K562 (cell line): ENCODE measurements around the gene SLC26A5. TPM values are rescaled to one million over a fixed set of nuclear protein-coding genes. Genes with fewer than 3 reads are reported as not detected.
A peak's percentile ranks its signal among the peaks of the same experiment; 100 is the strongest.

Experiments
- ATAC-seq: fragments of 200-7000 bp; cut with Tn5 transposase; 3 replicates; pipeline ENCODE4 v1.9.1; 2020; ENCODE audit warnings: moderate library complexity
- BruUV-seq: library from RNA; stranded (reverse); fragments of 400-500 nt; replicated peaks from 2 replicates; lab custom pipeline; 2021; lab: Mats Ljungman, UMichigan
- CTCF ChIA-PET: fragments of 300-600 bp; formaldehyde crosslinking; extraction: SDS; loops from one replicate; lab custom pipeline; 2021; ENCODE audit warnings: low intra/inter-chr PET ratio; lab: Yijun Ruan, JAX
- POLR2A ChIA-PET: fragments of 300-600, 350-650 bp; sonication (Branson Sonifier 250); formaldehyde crosslinking; extraction: SDS; loops from one replicate; lab custom pipeline; 2021; ENCODE audit warnings: antibody characterized with exemption, inconsistent platforms; lab: Yijun Ruan, JAX
- DNase-seq, 4 experiments: peaks; one replicate each; pipeline versions ENCODE4 v3.0.0 to v3.0.0-alpha.2; 2011 to 2018; ENCODE audit warnings: low spot score in 3 of 4, mixed read lengths in 3 of 4; ENCODE audit errors: extremely low read depth in 1 of 4
- FAIRE-seq: peaks from 2 replicates; lab custom pipeline; 2011; peaks lifted over from hg19 to GRCh38; lab: Jason Lieb, UNC
- H2AFZ ChIP-seq: 2 replicates; pipeline ENCODE4 v1.6.0; 2011; ENCODE audit warnings: low read depth, low read length, control low read depth, inconsistent platforms
- H3K27ac ChIP-seq: fragments of 200-600 bp; 3 replicates; pipeline ENCODE4 v1.8.0; 2011; ENCODE audit warnings: low read depth, mild to moderate bottlenecking, control low read depth, inconsistent platforms, low read length, moderate library complexity, mixed read lengths; ENCODE audit errors: extremely low read depth
- H3K27me3 ChIP-seq, 2 experiments: fragments of 300-600 bp in 1 of 2; 2 replicates in 1 of 2; 3 replicates in 1 of 2; pipeline versions ENCODE4 v1.6.0 to v1.8.0; 2011; ENCODE audit warnings: inconsistent platforms in 2 of 2, low read length in 2 of 2, mild to moderate bottlenecking in 1 of 2, mixed read lengths in 1 of 2, moderate library complexity in 1 of 2; ENCODE audit not compliant: control insufficient read depth in 2 of 2, insufficient read depth in 2 of 2
- H3K36me3 ChIP-seq: fragments of 300-600 bp; 3 replicates; pipeline ENCODE4 v1.8.0; 2011; ENCODE audit warnings: mild to moderate bottlenecking, low read length, inconsistent platforms; ENCODE audit not compliant: control insufficient read depth, insufficient read depth
- H3K4me1 ChIP-seq, 2 experiments: fragments of 200-600 bp in 1 of 2; replicated peaks in 1 of 2; 2 replicates in 1 of 2; 3 replicates in 1 of 2; pipeline versions ENCODE4 v1.5.1 to v1.8.0; 2011; ENCODE audit warnings: inconsistent platforms in 2 of 2, low read length in 2 of 2, mild to moderate bottlenecking in 1 of 2, mixed read lengths in 1 of 2, moderate library complexity in 1 of 2; ENCODE audit not compliant: control insufficient read depth in 2 of 2, insufficient read depth in 2 of 2
- H3K4me2 ChIP-seq: 2 replicates; pipeline ENCODE4 v1.6.1; 2011; ENCODE audit warnings: low read length, control low read depth, inconsistent platforms, mixed read lengths; ENCODE audit not compliant: insufficient read depth
- H3K4me3 ChIP-seq: fragments of 200-600 bp; sonication (generic), shearing (Covaris generic); 2 replicates; pipeline ENCODE4 v1.5.1; 2016; ENCODE audit warnings: control low read depth, inconsistent platforms
- H3K79me2 ChIP-seq: fragments of 200-600 bp; 3 replicates; pipeline ENCODE4 v1.8.0; 2011; ENCODE audit warnings: low read length, inconsistent platforms; ENCODE audit not compliant: control insufficient read depth, insufficient read depth
- H3K9ac ChIP-seq, 2 experiments: 2 replicates each; pipeline versions ENCODE4 v1.6.0 to v1.6.1; 2011; ENCODE audit warnings: low read depth in 2 of 2, low read length in 2 of 2, control low read depth in 1 of 2, inconsistent platforms in 1 of 2, mild to moderate bottlenecking in 1 of 2, mixed read lengths in 1 of 2; ENCODE audit not compliant: insufficient read depth in 1 of 2
- H3K9me1 ChIP-seq: one replicate; pipeline ENCODE4 v1.6.0; 2011; ENCODE audit warnings: inconsistent platforms, mild to moderate bottlenecking, low read length, moderate library complexity; ENCODE audit not compliant: control insufficient read depth, insufficient read depth
- H3K9me3 ChIP-seq: replicated peaks from 2 replicates; pipeline ENCODE4 v1.5.1; 2011; ENCODE audit warnings: low read depth, low read length, inconsistent platforms; ENCODE audit not compliant: control insufficient read depth, insufficient read depth
- H4K20me1 ChIP-seq: replicated peaks from 2 replicates; pipeline ENCODE4 v1.6.1; 2011; ENCODE audit warnings: low read length, inconsistent platforms, mixed read lengths; ENCODE audit not compliant: control insufficient read depth, insufficient read depth
- AFF1 ChIP-seq, 2 experiments: fragments of 450-650 bp; IDR thresholded peaks; 2 replicates each; pipeline ENCODE4 v1.6.1; 2018; ENCODE audit warnings: mild to moderate bottlenecking in 2 of 2, low read depth in 1 of 2; ENCODE audit not compliant: partially characterized antibody in 2 of 2
- ARID1B ChIP-seq: fragments of 450-650 bp; IDR thresholded peaks from 2 replicates; pipeline ENCODE4 v1.6.1; 2016; ENCODE audit warnings: antibody characterized with exemption, mild to moderate bottlenecking, inconsistent platforms
- DPF2 ChIP-seq: fragments of 450-650 bp; IDR thresholded peaks from 2 replicates; pipeline ENCODE4 v1.6.1; 2016
- EP300 ChIP-seq: IDR thresholded peaks from 2 replicates; pipeline ENCODE4 v1.6.1; 2012; ENCODE audit warnings: low read length, improper control_type of control experiment
- GABPB1 ChIP-seq: sonication (generic); formaldehyde crosslinking; IDR thresholded peaks from 2 replicates; pipeline ENCODE4 v1.8.0; 2022; ENCODE audit warnings: mild to moderate bottlenecking, missing genetic modification reagents
- GATAD2B ChIP-seq: fragments of 450-650 bp; IDR thresholded peaks from 2 replicates; pipeline ENCODE4 v1.6.1; 2017; ENCODE audit warnings: mild to moderate bottlenecking, borderline replicate concordance
- NCOA1 ChIP-seq: fragments of 450-650 bp; IDR thresholded peaks from 2 replicates; pipeline ENCODE4 v1.6.1; 2016; ENCODE audit warnings: low read depth
- NFE2 ChIP-seq: IDR thresholded peaks from 2 replicates; pipeline ENCODE4 v1.6.1; 2014; ENCODE audit warnings: antibody characterized with exemption, low read depth
- PYGO2 ChIP-seq: fragments of 450-650 bp; IDR thresholded peaks from 2 replicates; pipeline ENCODE4 v1.6.1; 2016; ENCODE audit warnings: mild to moderate bottlenecking, missing genetic modification characterization, moderate library complexity, missing compliant biosample characterization
- SPI1 ChIP-seq: IDR thresholded peaks from 2 replicates; pipeline ENCODE4 v1.6.1; 2011; ENCODE audit warnings: low read depth, low read length, control low read depth, borderline replicate concordance
- TOE1 ChIP-seq, 2 experiments: fragments of 450-650 bp in 1 of 2; sonication (generic) in 1 of 2; formaldehyde crosslinking in 1 of 2; IDR thresholded peaks; 2 replicates each; pipeline versions ENCODE4 v1.7.1 to v1.8.0; 2016 to 2022; ENCODE audit warnings: borderline replicate concordance in 2 of 2, mild to moderate bottlenecking in 2 of 2, antibody characterized with exemption in 1 of 2, inconsistent platforms in 1 of 2, low read depth in 1 of 2, missing genetic modification reagents in 1 of 2, moderate library complexity in 1 of 2
- TRIM24 ChIP-seq, 2 experiments: fragments of 450-650 bp; IDR thresholded peaks; 2 replicates each; pipeline ENCODE4 v1.6.1; 2016
- WGBS: fragments of 100-300 bp; shearing (Covaris generic); methylation state at CpG from one replicate; pipeline ENCODE4 v1.1.6; 2016; ENCODE audit warnings: low coverage, mixed read lengths; ENCODE audit not compliant: insufficient coverage; ENCODE audit errors: missing lambda C conversion rate; 5-methylcytosine and 5-hydroxymethylcytosine counted together
- in situ Hi-C: fragments of 300-500 bp; cut with MboI; formaldehyde crosslinking; loops from 4 replicates; pipeline ENCODE4 v1.15.0; 2018; ENCODE audit warnings: inconsistent platforms, mixed read lengths
- intact Hi-C: fragments of 100-400 bp; cut with micrococcal nuclease; formaldehyde crosslinking; loops from 2 replicates; pipeline ENCODE4 v1.14.2; 2022
- polyA plus RNA-seq, 8 experiments: library from polyadenylated mRNA; depleted of rRNA in 4 of 8; stranded (reverse) in 5 of 8; unstranded in 3 of 8; fragments of >200 nt; fragmentation: Nextera tagmentation in 2 of 8; fragmentation: Illumina TruSeq in 1 of 8; extraction: Ambion mirVana in 2 of 8; extraction: Trizol in 1 of 8; gene quantifications; 2 replicates each; pipeline versions ENCODE4 v1.2.1 to v1.2.3, GENCODE V29; 2011 to 2014; ENCODE audit warnings: inconsistent platforms in 1 of 8, missing spikeins in 1 of 8
- total RNA-seq, 7 experiments: library from RNA; depleted of rRNA in 6 of 7; stranded (reverse); fragments of >200 nt in 6 of 7; fragmentation: Illumina TruSeq in 2 of 7; extraction: Trizol in 2 of 7; gene quantifications; 2 replicates each; pipeline versions ENCODE4 v1.2.1 to v1.2.3, GENCODE V29; 2011 to 2021; ENCODE audit warnings: low replicate concordance in 1 of 7
- TF ChIP-seq, protein P1 (sequence below): sonication (generic); formaldehyde crosslinking; IDR thresholded peaks from 2 replicates; pipeline ENCODE4 v1.8.1; 2023; ENCODE audit warnings: mild to moderate bottlenecking, missing genetic modification reagents
- TF ChIP-seq, protein P2 (sequence below): fragments of 250-450 bp; sonication (Bioruptor Pico); IDR thresholded peaks from 2 replicates; pipeline ENCODE4 v1.5.0; 2020; ENCODE audit warnings: mild to moderate bottlenecking

The SLC26A5 gene
- total and polyA plus RNA-seq, 9 of the 15 experiments (the other 6 are each of a cell fraction or from before 2014, with no cell fraction given): not detected

GRCh38 chr7:103382032-103382402, 64.0 kb downstream of the SLC26A5 start:
- in situ Hi-C loops (no loop called here), intact Hi-C loops (no loop called here)
- WGBS: 3% methylated on average over 4 of the region's 5 CpGs
- H3K27ac ChIP-seq: peak overlapping the region; percentile 25; the same call in 1 of the 3 replicates
- H3K9me1 ChIP-seq: peaks cover 3% of the 10 kb centered on the region
- no TSS peak for BruUV-seq
- peak overlapping the region; percentile 79 for H2AFZ ChIP-seq
- no peaks in the 10 kb centered on the region for H3K79me2 ChIP-seq
- FAIRE-seq: no peak
- no peaks in the 10 kb centered on the region; the same call in 2 of the 3 replicates for H3K36me3 ChIP-seq
- no peak overlapping the region for H3K4me3 ChIP-seq
- no peak overlapping the region for H3K9ac ChIP-seq
- ChIA-PET POLR2A (no interaction called here), CTCF (no interaction called here)
- peaks cover 4 to 18% of the 10 kb centered on the region in 2 experiments; a peak in 4 of 5 replicates for H3K4me1 ChIP-seq
- no peaks in the 10 kb centered on the region; a peak in 1 of 5 replicates for H3K27me3 ChIP-seq
- no peaks in the 10 kb centered on the region; the same call in 1 of the 2 replicates for H3K9me3 ChIP-seq
- no peaks in the 10 kb centered on the region; the same call in 1 of the 2 replicates for H4K20me1 ChIP-seq
- no peak for DNase-seq
- H3K4me2 ChIP-seq: peak overlapping the region; percentile 67
- peak; percentile 41 for ATAC-seq
- TF ChIP-seq PYGO2 (tag) (no peak), DPF2 (no peak), TOE1 (IDR thresholded peaks at IDR 0.05; ENCODE audit: borderline replicate concordance) (no peak), TOE1 (CRISPR knock-in tag; IDR thresholded peaks at IDR 0.05; ENCODE audit: borderline replicate concordance, low read depth) (no peak), EP300 (no peak), GABPB1 (CRISPR knock-in tag) (no peak), ARID1B (0 out of 2 replicates have a peak, but pooled peaks have one; percentile 7), NCOA1 (no peak), NFE2 (0 out of 2 replicates have a peak, but pooled peaks have one; percentile 37), SPI1 (no peak), AFF1 (IDR thresholded peaks at IDR 0.05; ENCODE audit: low read depth in 1 of 2, partially characterized antibody in 2 of 2) (no peak), TRIM24 (IDR thresholded peaks at IDR 0.05) (no peak), GATAD2B (no peak)
- TF ChIP-seq, protein P1, sequence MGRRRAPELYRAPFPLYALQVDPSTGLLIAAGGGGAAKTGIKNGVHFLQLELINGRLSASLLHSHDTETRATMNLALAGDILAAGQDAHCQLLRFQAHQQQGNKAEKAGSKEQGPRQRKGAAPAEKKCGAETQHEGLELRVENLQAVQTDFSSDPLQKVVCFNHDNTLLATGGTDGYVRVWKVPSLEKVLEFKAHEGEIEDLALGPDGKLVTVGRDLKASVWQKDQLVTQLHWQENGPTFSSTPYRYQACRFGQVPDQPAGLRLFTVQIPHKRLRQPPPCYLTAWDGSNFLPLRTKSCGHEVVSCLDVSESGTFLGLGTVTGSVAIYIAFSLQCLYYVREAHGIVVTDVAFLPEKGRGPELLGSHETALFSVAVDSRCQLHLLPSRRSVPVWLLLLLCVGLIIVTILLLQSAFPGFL (CRISPR knock-in tag): no peak
- TF ChIP-seq, protein P2, sequence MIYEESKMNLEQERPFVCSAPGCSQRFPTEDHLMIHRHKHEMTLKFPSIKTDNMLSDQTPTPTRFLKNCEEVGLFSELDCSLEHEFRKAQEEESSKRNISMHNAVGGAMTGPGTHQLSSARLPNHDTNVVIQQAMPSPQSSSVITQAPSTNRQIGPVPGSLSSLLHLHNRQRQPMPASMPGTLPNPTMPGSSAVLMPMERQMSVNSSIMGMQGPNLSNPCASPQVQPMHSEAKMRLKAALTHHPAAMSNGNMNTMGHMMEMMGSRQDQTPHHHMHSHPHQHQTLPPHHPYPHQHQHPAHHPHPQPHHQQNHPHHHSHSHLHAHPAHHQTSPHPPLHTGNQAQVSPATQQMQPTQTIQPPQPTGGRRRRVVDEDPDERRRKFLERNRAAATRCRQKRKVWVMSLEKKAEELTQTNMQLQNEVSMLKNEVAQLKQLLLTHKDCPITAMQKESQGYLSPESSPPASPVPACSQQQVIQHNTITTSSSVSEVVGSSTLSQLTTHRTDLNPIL (CRISPR knock-in tag): no peak
